Neural cell (in vitro differentiated cells): ENCODE data around the gene BRCA2. TPM values are rescaled to one million over a fixed set of nuclear protein-coding genes. Genes with fewer than 3 reads are reported as not detected.

Source experiments
- H2AFZ ChIP-seq: fragments of 200-600, 300-800 bp; sonication (generic), shearing (Covaris generic); 2 replicates; pipeline ENCODE4 v1.6.0; 2014; ENCODE audit warnings: low read depth, mild to moderate bottlenecking, antibody characterized with exemption, low read length, moderate library complexity
- H3F3A ChIP-seq: fragments of 200-600 bp; shearing (Covaris generic); 2 replicates; pipeline ENCODE4 v1.6.1; 2016; ENCODE audit warnings: mild to moderate bottlenecking, moderate library complexity, mixed read lengths, antibody characterized with exemption, low read length; ENCODE audit not compliant: insufficient read depth, poor library complexity, severe bottlenecking
- H3K27ac ChIP-seq: fragments of 200-600, 300-800 bp; sonication (generic), shearing (Covaris generic); 2 replicates; pipeline ENCODE4 v1.5.1; 2014; ENCODE audit warnings: mild to moderate bottlenecking, low read length, moderate library complexity
- H3K27me3 ChIP-seq: fragments of 300-800, 200-600 bp; sonication (generic), shearing (Covaris generic); 2 replicates; pipeline ENCODE4 v1.6.0; 2014; ENCODE audit warnings: mild to moderate bottlenecking, low read depth, low read length, moderate library complexity; ENCODE audit not compliant: insufficient read depth
- H3K36me3 ChIP-seq: fragments of 300-800, 200-600 bp; sonication (generic), shearing (Covaris generic); 2 replicates; pipeline ENCODE4 v1.5.1; 2014; ENCODE audit warnings: mild to moderate bottlenecking, antibody characterized with exemption, low read length, moderate library complexity; ENCODE audit not compliant: insufficient read depth
- H3K4me2 ChIP-seq: fragments of 300-800, 200-600 bp; sonication (generic), shearing (Covaris generic); 2 replicates; pipeline ENCODE4 v1.6.0; 2014; ENCODE audit warnings: mild to moderate bottlenecking, low read length
- H3K4me3 ChIP-seq: fragments of 300-800, 200-600 bp; sonication (generic), shearing (Covaris generic); 2 replicates; pipeline ENCODE4 v1.5.1; 2014; ENCODE audit warnings: mild to moderate bottlenecking, low read length, moderate library complexity
- H3K79me2 ChIP-seq: fragments of 200-600 bp; shearing (Covaris generic); replicated peaks from 2 replicates; pipeline ENCODE4 v1.6.0; 2014; ENCODE audit warnings: mild to moderate bottlenecking, low read length, moderate library complexity; ENCODE audit not compliant: insufficient read depth
- H3K9ac ChIP-seq: fragments of 300-800, 200-600 bp; sonication (generic), shearing (Covaris generic); 2 replicates; pipeline ENCODE4 v1.6.1; 2016; ENCODE audit warnings: mild to moderate bottlenecking, low read length, mixed read lengths
- H3K9me2 ChIP-seq: fragments of 200-600 bp; shearing (Covaris generic); 2 replicates; pipeline ENCODE4 v1.6.1; 2016; ENCODE audit warnings: mild to moderate bottlenecking, low read length, mixed read lengths; ENCODE audit not compliant: insufficient read depth
- H3K9me3 ChIP-seq: fragments of 200-600, 300-800 bp; sonication (generic), shearing (Covaris generic); 2 replicates; pipeline ENCODE4 v1.6.1; 2016; ENCODE audit warnings: mild to moderate bottlenecking, mixed run types, low read length, moderate library complexity, mixed read lengths
- H4K20me1 ChIP-seq: fragments of 200-600 bp; shearing (Covaris generic); 2 replicates; pipeline ENCODE4 v1.6.1; 2016; ENCODE audit warnings: mild to moderate bottlenecking, mixed run types; ENCODE audit not compliant: insufficient read depth
- CTCF ChIP-seq: fragments of 450-650 bp; IDR thresholded peaks from 2 replicates; pipeline ENCODE4 v1.5.1; 2014; ENCODE audit warnings: antibody characterized with exemption, mild to moderate bottlenecking, moderate library complexity; ENCODE audit not compliant: poor library complexity, severe bottlenecking
- EP300 ChIP-seq: fragments of 450-650 bp; conservative IDR thresholded peaks from 2 replicates; pipeline ENCODE4 v1.6.1; 2014; ENCODE audit warnings: antibody characterized with exemption, mild to moderate bottlenecking, moderate library complexity; ENCODE audit not compliant: poor library complexity, severe bottlenecking
- EZH2 ChIP-seq: fragments of 200-600, 300-800 bp; shearing (Covaris generic), sonication (generic); IDR thresholded peaks from 2 replicates; pipeline ENCODE4 v1.6.1; 2014; ENCODE audit warnings: antibody characterized with exemption, low read length, borderline replicate concordance, mild to moderate bottlenecking; ENCODE audit not compliant: insufficient read depth, poor library complexity, severe bottlenecking
- MXI1 ChIP-seq: fragments of 450-650 bp; conservative IDR thresholded peaks from 2 replicates; pipeline ENCODE4 v1.6.1; 2014; ENCODE audit warnings: antibody characterized with exemption, mild to moderate bottlenecking; ENCODE audit not compliant: poor library complexity, severe bottlenecking
- POLR2AphosphoS5 ChIP-seq: IDR thresholded peaks from 2 replicates; pipeline ENCODE4 v1.6.1; 2012
- RAD21 ChIP-seq: fragments of 450-650 bp; conservative IDR thresholded peaks from 2 replicates; pipeline ENCODE4 v1.6.1; 2014; ENCODE audit warnings: antibody characterized with exemption, mild to moderate bottlenecking, moderate library complexity
- REST ChIP-seq: IDR thresholded peaks from 2 replicates; pipeline ENCODE4 v1.6.1; 2012; ENCODE audit warnings: borderline replicate concordance
- SMC3 ChIP-seq: fragments of 450-650 bp; conservative IDR thresholded peaks from 2 replicates; pipeline ENCODE4 v1.6.1; 2014; ENCODE audit warnings: antibody characterized with exemption, mild to moderate bottlenecking, moderate library complexity; ENCODE audit not compliant: poor library complexity
- TAF1 ChIP-seq: IDR thresholded peaks from 2 replicates; pipeline ENCODE4 v1.6.1; 2012; ENCODE audit warnings: low read depth
- polyA plus RNA-seq: library from polyadenylated mRNA; depleted of rRNA; stranded (reverse); fragments of >200 nt; gene quantifications from 2 replicates; pipeline ENCODE4 v1.2.3, GENCODE V29; 2014

Gene BRCA2
- polyA plus RNA-seq, 1 donor from 2014 or later, result 0.11 TPM

- Histone ChIP-seq H3K4me3 (no peak overlapping the region), H3K4me2 (no peak overlapping the region), H3K27ac (no peak overlapping the region), H4K20me1 (no peaks in the 10 kb centered on the region), H3K36me3 (no peaks in the 10 kb centered on the region), H2AFZ (no peak overlapping the region), H3K9ac (no peak overlapping the region), H3K9me2 (no peaks in the 10 kb centered on the region), H3K9me3 (no peaks in the 10 kb centered on the region), H3K27me3 (peaks cover 36% of the 10 kb centered on the region), H3F3A (no peaks in the 10 kb centered on the region), H3K79me2 (no peaks in the 10 kb centered on the region)
- TF ChIP-seq SMC3 (no peak), EP300 (no peak), POLR2AphosphoS5 (no peak), TAF1 (no peak), EZH2 (no peak), CTCF (no peak), RAD21 (no peak), MXI1 (no peak), REST (no peak)
Measured at GRCh38 chr13:32428581-32429432, 113.5 kb downstream of the BRCA2 start.

GRCh38 chr13:32429433-32429909, 114.2 kb downstream of the BRCA2 start:
- Histone ChIP-seq H3F3A (no peaks in the 10 kb centered on the region), H3K27me3 (peaks cover 36% of the 10 kb centered on the region), H3K4me3 (no peak overlapping the region), H2AFZ (no peak overlapping the region), H3K79me2 (no peaks in the 10 kb centered on the region), H3K9ac (no peak overlapping the region), H3K9me2 (no peaks in the 10 kb centered on the region), H3K4me2 (no peak overlapping the region), H3K9me3 (no peaks in the 10 kb centered on the region), H3K27ac (no peak overlapping the region), H3K36me3 (no peaks in the 10 kb centered on the region), H4K20me1 (no peaks in the 10 kb centered on the region)
- TF ChIP-seq MXI1, result no peak
- no peak for TF ChIP-seq TAF1
- TF ChIP-seq EP300, result no peak
- no peak for TF ChIP-seq EZH2
- TF ChIP-seq SMC3, result no peak
- no peak for TF ChIP-seq CTCF
- TF ChIP-seq RAD21, result no peak
- no peak for TF ChIP-seq REST
- TF ChIP-seq POLR2AphosphoS5, result no peak
